Measurements from ENCODE around the gene YES1.

DNA sequence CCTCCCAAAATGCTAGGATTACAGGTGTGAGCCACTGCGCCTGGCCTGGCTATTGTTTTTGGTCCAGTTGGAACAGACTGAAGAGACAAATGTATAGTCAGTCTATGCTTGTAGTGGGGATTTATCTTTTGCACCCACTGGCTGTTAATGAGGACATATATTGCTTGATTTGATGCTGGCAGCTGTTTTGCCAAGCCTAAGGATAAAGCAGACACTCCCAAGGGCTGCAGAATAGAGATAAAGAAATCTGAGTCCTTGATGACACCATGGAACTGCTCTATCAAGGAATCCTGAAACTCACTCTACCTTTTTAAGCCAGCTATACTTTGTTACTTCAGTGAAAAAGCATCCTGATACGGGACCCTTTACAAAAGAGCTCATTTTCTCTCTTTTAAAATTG is 56.5 kb downstream of the YES1 start:
- TF ChIP-seq EZH2 (IDR thresholded peaks at IDR 0.05; ENCODE audit: borderline replicate concordance, low read depth, low read length, severe bottlenecking) = no peak
- no peak for TF ChIP-seq CTCF (IDR thresholded peaks at IDR 0.05; ENCODE audit: borderline replicate concordance, extremely low read depth, low read length, poor library complexity, severe bottlenecking)

All from DND-41 (cell line).